PC-9 (cell line): Measurements from ENCODE around the gene DPH7. TPM values are rescaled to one million over a fixed set of nuclear protein-coding genes. Genes with fewer than 3 reads are reported as not detected.

ENCODE experiments used
- BruUV-seq: library from RNA; stranded (reverse); fragments of 400-500 nt; replicated peaks from 2 replicates; lab custom pipeline; 2021; lab: Mats Ljungman, UMichigan
- CTCF ChIA-PET: fragments of 300-600 bp; sonication (Branson Sonifier 250); formaldehyde crosslinking; loops from one replicate; lab custom pipeline; 2022; ENCODE audit warnings: antibody characterized with exemption; lab: Charles Lee
- POLR2A ChIA-PET: fragments of 300-600 bp; sonication (Branson Sonifier 250); formaldehyde crosslinking; loops from one replicate; lab custom pipeline; 2022; ENCODE audit warnings: antibody characterized with exemption; ENCODE audit not compliant: unreplicated experiment; lab: Charles Lee
- DNase-seq, 2 experiments: peaks; one replicate each; pipeline versions ENCODE4 v3.0.0 to v3.0.0-alpha.2; 2015 to 2022; ENCODE audit warnings: mixed read lengths in 1 of 2
- H2AFZ ChIP-seq: fragments of 200-600 bp; sonication (generic); 2 replicates; pipeline ENCODE4 v1.8.1; 2017; ENCODE audit warnings: antibody characterized with exemption
- H3F3A ChIP-seq: fragments of 200-600 bp; sonication (generic); 2 replicates; pipeline ENCODE4 v1.8.1; 2017; ENCODE audit warnings: antibody characterized with exemption, mild to moderate bottlenecking, low read depth; ENCODE audit not compliant: insufficient read depth
- H3K27ac ChIP-seq: fragments of 200-600 bp; sonication (generic); 2 replicates; pipeline ENCODE4 v1.6.1; 2016; ENCODE audit warnings: mixed run types
- H3K27me3 ChIP-seq: fragments of 200-600 bp; sonication (generic); 2 replicates; pipeline ENCODE4 v1.6.1; 2016; ENCODE audit warnings: low read depth, mixed run types; ENCODE audit not compliant: insufficient read depth
- H3K36me3 ChIP-seq: fragments of 200-600 bp; sonication (generic); 2 replicates; pipeline ENCODE4 v1.6.1; 2016; ENCODE audit warnings: low read depth, mixed run types
- H3K4me1 ChIP-seq: fragments of 200-600 bp; sonication (generic); replicated peaks from 2 replicates; pipeline ENCODE4 v1.6.1; 2016; ENCODE audit warnings: mixed run types; ENCODE audit not compliant: insufficient read depth
- H3K4me2 ChIP-seq: fragments of 200-600 bp; sonication (generic); 2 replicates; pipeline ENCODE4 v1.6.1; 2017; ENCODE audit warnings: mixed run types
- H3K4me3 ChIP-seq: fragments of 200-600 bp; sonication (generic); 2 replicates; pipeline ENCODE4 v1.6.1; 2016; ENCODE audit warnings: mixed run types
- H3K79me2 ChIP-seq: fragments of 200-600 bp; sonication (generic); 2 replicates; pipeline ENCODE4 v1.6.1; 2017; ENCODE audit warnings: low read depth, mixed run types
- H3K9me2 ChIP-seq: fragments of 200-600 bp; sonication (generic); 2 replicates; pipeline ENCODE4 v1.8.1; 2017; ENCODE audit warnings: mild to moderate bottlenecking; ENCODE audit not compliant: insufficient read depth
- H3K9me3 ChIP-seq: fragments of 200-600 bp; sonication (generic); 2 replicates; pipeline ENCODE4 v1.8.1; 2016; ENCODE audit warnings: low read depth; ENCODE audit not compliant: insufficient read depth
- H4K20me1 ChIP-seq: fragments of 200-600 bp; sonication (generic); 2 replicates; pipeline ENCODE4 v1.8.1; 2017; ENCODE audit not compliant: insufficient read depth
- EZH2 ChIP-seq: fragments of 200-600 bp; sonication (generic); IDR thresholded peaks from 2 replicates; pipeline ENCODE4 v1.8.0; 2017; ENCODE audit warnings: antibody characterized with exemption, low read depth
- intact Hi-C: fragments of 100-400 bp; cut with micrococcal nuclease; formaldehyde crosslinking; loops from one replicate; pipeline ENCODE4 v1.10.0; 2022; ENCODE audit not compliant: unreplicated experiment
- total RNA-seq: library from RNA; stranded (reverse); gene quantifications from 2 replicates; pipeline ENCODE4 v1.2.3, GENCODE V29; 2021
- TF ChIP-seq, protein P1 (sequence below): fragments of 200-600 bp; sonication (generic); conservative IDR thresholded peaks from 2 replicates; pipeline ENCODE4 v1.6.1; 2017; ENCODE audit warnings: mixed run types, antibody characterized with exemption, mild to moderate bottlenecking, moderate library complexity

Gene DPH7
- total RNA-seq, 1 experiment from 2014 or later = 48.5 TPM

DNA sequence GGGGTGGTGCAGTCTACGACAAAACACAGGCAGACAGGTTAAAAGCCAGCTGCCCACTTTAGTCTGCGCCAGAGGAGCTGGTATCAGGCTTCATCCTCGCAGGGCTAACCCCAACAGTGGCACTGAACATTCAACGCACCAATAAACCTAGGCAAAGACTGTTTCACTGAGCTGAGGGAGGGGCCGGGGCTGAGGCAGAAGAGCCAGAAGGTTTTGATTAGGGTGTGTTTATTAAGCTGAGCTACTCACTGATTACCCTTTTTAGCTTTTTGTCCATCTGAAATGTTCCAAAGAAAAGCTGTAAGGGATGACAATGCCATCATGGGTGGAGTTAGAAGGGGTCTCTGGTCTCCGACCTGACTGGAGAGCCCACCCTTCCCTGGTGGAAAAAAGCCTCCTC, 10.2 kb upstream of the DPH7 start:
- no peak for DNase-seq
- H3K79me2 ChIP-seq = peaks cover 18% of the 10 kb centered on the region
- TF ChIP-seq EZH2 = no peak
- TF ChIP-seq, protein P1, sequence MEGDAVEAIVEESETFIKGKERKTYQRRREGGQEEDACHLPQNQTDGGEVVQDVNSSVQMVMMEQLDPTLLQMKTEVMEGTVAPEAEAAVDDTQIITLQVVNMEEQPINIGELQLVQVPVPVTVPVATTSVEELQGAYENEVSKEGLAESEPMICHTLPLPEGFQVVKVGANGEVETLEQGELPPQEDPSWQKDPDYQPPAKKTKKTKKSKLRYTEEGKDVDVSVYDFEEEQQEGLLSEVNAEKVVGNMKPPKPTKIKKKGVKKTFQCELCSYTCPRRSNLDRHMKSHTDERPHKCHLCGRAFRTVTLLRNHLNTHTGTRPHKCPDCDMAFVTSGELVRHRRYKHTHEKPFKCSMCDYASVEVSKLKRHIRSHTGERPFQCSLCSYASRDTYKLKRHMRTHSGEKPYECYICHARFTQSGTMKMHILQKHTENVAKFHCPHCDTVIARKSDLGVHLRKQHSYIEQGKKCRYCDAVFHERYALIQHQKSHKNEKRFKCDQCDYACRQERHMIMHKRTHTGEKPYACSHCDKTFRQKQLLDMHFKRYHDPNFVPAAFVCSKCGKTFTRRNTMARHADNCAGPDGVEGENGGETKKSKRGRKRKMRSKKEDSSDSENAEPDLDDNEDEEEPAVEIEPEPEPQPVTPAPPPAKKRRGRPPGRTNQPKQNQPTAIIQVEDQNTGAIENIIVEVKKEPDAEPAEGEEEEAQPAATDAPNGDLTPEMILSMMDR = no peak
- peaks cover under 1% of the 10 kb centered on the region; the same call in 1 of the 2 replicates for H3F3A ChIP-seq
- H4K20me1 ChIP-seq = peaks cover 12% of the 10 kb centered on the region
- no peak overlapping the region for H2AFZ ChIP-seq
- H3K27me3 ChIP-seq = no peaks in the 10 kb centered on the region
- no peaks in the 10 kb centered on the region for H3K9me2 ChIP-seq
- intact Hi-C loops = no loop called here
- no peaks in the 10 kb centered on the region for H3K9me3 ChIP-seq
- ChIA-PET CTCF (no interaction called here), POLR2A (interaction anchor here (0.6 kb wide), 4 partner anchors 18 to 1175 kb away, joined by 3 read pairs; partner anchors contain the start of gene NRARP)
- H3K4me1 ChIP-seq = peaks cover 13% of the 10 kb centered on the region
- H3K4me3 ChIP-seq = peak overlapping the region; percentile 91
- H3K4me2 ChIP-seq = peak overlapping the region; percentile 91
- H3K36me3 ChIP-seq = peaks cover 8% of the 10 kb centered on the region; the same call in 1 of the 2 replicates
- BruUV-seq = no TSS peak
- no peak overlapping the region for H3K27ac ChIP-seq

DNA sequence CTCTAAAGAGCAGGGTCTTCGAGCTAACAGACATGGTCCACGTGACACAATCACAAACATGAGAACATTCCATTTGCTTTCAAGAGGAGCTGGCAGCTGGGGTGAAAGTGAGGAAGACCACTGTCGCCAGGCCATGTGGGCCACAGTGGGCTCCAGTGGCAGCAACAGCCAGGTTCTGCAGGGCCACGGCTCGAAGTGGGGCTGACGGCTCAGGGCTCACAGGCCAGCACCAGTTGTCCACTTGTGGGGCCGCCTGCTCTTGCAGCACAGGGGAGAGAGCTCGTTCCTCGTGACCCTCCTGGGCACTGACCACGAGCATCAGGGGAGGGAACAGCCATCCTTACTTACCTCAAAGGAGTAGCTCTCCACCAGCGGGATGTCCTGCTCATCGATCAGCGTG, 9.6 kb upstream of the DPH7 start:
- Histone ChIP-seq H3K9me3 (no peaks in the 10 kb centered on the region), H3K36me3 (peaks cover 8% of the 10 kb centered on the region; the same call in 1 of the 2 replicates), H3K27me3 (no peaks in the 10 kb centered on the region), H3K4me3 (no peak overlapping the region), H3K4me2 (peak overlapping the region; percentile 91), H3K79me2 (peaks cover 18% of the 10 kb centered on the region), H2AFZ (no peak overlapping the region), H3K9me2 (no peaks in the 10 kb centered on the region), H3F3A (peaks cover 6% of the 10 kb centered on the region; the same call in 1 of the 2 replicates), H4K20me1 (peaks cover 12% of the 10 kb centered on the region), H3K27ac (no peak overlapping the region), H3K4me1 (peaks cover 13% of the 10 kb centered on the region)
- CTCF ChIA-PET = interaction anchor here (0.8 kb wide), 1 partner anchor 30 kb away, joined by 3 read pairs; the partner anchor contains the start of gene EHMT1
- DNase-seq = no peak
- TF ChIP-seq, protein P1 = no peak
- no peak for TF ChIP-seq EZH2
- intact Hi-C loops = no loop called here
- no TSS peak for BruUV-seq
- POLR2A ChIA-PET = interaction anchor here (0.5 to 0.6 kb wide), 3 partner anchors 19 to 365 kb away, joined by 3 to 17 read pairs (median 3); partner anchors contain the start of gene NRARP

DNA sequence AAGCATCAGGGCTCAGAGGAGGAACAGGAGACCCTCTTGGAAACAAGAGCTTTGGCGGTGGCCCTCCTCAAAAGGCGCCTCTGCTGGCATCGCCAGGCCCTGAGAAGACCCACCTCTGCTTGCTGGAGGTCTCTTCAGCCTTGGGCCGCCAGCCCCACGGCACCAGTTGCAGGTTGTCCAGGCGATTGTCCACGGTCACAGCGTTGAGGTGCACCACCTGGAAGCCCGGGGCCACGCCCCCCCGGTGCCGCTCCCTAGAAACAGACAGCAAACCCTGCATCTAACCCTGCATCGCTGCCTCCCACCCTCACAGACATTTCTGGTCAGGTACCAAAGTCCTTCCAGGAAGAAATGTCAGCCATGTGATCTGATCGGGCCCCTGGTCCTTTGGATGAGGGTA, 8.1 kb upstream of the DPH7 start:
- no peaks in the 10 kb centered on the region for H3K27me3 ChIP-seq
- H3K9me2 ChIP-seq = no peaks in the 10 kb centered on the region
- no peak overlapping the region for H3K4me2 ChIP-seq
- no peak for DNase-seq
- no peaks in the 10 kb centered on the region for H3K9me3 ChIP-seq
- H3K4me1 ChIP-seq = peaks cover 13% of the 10 kb centered on the region
- H3K4me3 ChIP-seq = no peak overlapping the region
- H4K20me1 ChIP-seq = peaks cover 12% of the 10 kb centered on the region
- H3F3A ChIP-seq = peaks cover 17% of the 10 kb centered on the region; the same call in 1 of the 2 replicates
- CTCF ChIA-PET = interaction anchor here (0.6 kb wide), 1 partner anchor 904 kb away, joined by 4 read pairs; no protein-coding TSS in a partner anchor
- no peak overlapping the region for H2AFZ ChIP-seq
- POLR2A ChIA-PET = no interaction called here
- intact Hi-C loops = no loop called here
- H3K79me2 ChIP-seq = peaks cover 18% of the 10 kb centered on the region
- no peak for TF ChIP-seq EZH2
- TF ChIP-seq, protein P1 = no peak
- no TSS peak for BruUV-seq
- H3K36me3 ChIP-seq = peaks cover 11% of the 10 kb centered on the region; the same call in 1 of the 2 replicates
- H3K27ac ChIP-seq = no peak overlapping the region
